Skeletal muscle satellite cell (primary cell): ENCODE measurements around the gene PDE6G.

Source experiments
- H3K27me3 ChIP-seq: 2 replicates; pipeline ENCODE4 v1.7.0; 2013; ENCODE audit warnings: low read length; ENCODE audit not compliant: control insufficient read depth, insufficient read depth
- H3K36me3 ChIP-seq: 2 replicates; pipeline ENCODE4 v1.7.0; 2013; ENCODE audit warnings: mild to moderate bottlenecking, control low read depth, low read length; ENCODE audit not compliant: insufficient read depth
- H3K4me1 ChIP-seq: 2 replicates; pipeline ENCODE4 v1.7.0; 2013; ENCODE audit warnings: low read length; ENCODE audit not compliant: control insufficient read depth, insufficient read depth
- H3K4me2 ChIP-seq: 2 replicates; pipeline ENCODE4 v1.7.0; 2013; ENCODE audit warnings: mild to moderate bottlenecking, low read length
- H3K4me3 ChIP-seq: 2 replicates; pipeline ENCODE4 v1.7.0; 2013; ENCODE audit warnings: low read length
- H3K9ac ChIP-seq: 2 replicates; pipeline ENCODE4 v1.7.0; 2013; ENCODE audit warnings: mild to moderate bottlenecking, low read depth, low read length, moderate library complexity
- H3K9me3 ChIP-seq: replicated peaks from 2 replicates; pipeline ENCODE4 v1.7.0; 2013; ENCODE audit warnings: mild to moderate bottlenecking, control low read depth, low read length

PDE6G gene

DNA sequence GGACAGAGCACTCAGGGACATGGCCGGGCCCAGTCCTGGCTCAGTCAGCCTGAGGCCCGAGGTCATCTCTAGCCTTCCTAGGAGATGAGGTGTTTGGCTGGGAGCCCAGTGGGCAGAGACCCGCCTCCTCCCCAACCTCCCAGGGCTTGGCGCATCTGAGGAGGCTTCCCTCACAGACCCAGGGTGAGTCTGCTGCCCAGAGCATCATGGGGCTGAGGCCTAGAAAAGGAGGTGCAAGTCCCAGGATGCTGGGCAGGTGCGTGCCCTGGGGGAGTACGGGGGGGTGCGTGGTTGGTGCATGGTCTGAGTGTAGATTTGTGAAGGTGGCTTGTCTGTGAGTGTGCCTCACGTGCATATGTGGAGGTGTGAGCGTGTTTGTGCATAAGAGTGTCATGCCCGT, 4.7 kb downstream of the PDE6G start:
- no peaks in the 10 kb centered on the region for H3K36me3 ChIP-seq
- peaks cover 22% of the 10 kb centered on the region for H3K27me3 ChIP-seq
- H3K4me3 ChIP-seq = no peak overlapping the region

GRCh38 chr17:81650951-81651350, 5.4 kb downstream of the PDE6G start:
- peaks cover 9% of the 10 kb centered on the region for H3K4me1 ChIP-seq
- H3K27me3 ChIP-seq = peaks cover 23% of the 10 kb centered on the region
- H3K4me2 ChIP-seq = no peak overlapping the region
- H3K4me3 ChIP-seq = no peak overlapping the region
- H3K9me3 ChIP-seq = no peaks in the 10 kb centered on the region
- no peak overlapping the region for H3K9ac ChIP-seq
- no peaks in the 10 kb centered on the region for H3K36me3 ChIP-seq

More for the DNA sequence above, 4.7 kb downstream of the PDE6G start:
- H3K4me2 ChIP-seq = no peak overlapping the region
- H3K9me3 ChIP-seq = no peaks in the 10 kb centered on the region
- H3K9ac ChIP-seq = no peak overlapping the region
- H3K4me1 ChIP-seq = peaks cover 9% of the 10 kb centered on the region

GRCh38 chr17:81648707-81649085, 7.6 kb downstream of the PDE6G start:
- Histone ChIP-seq H3K9ac (no peak overlapping the region), H3K27me3 (peaks cover 23% of the 10 kb centered on the region), H3K4me1 (peaks cover 9% of the 10 kb centered on the region), H3K36me3 (no peaks in the 10 kb centered on the region), H3K4me2 (no peak overlapping the region), H3K4me3 (no peak overlapping the region), H3K9me3 (no peaks in the 10 kb centered on the region)

DNA sequence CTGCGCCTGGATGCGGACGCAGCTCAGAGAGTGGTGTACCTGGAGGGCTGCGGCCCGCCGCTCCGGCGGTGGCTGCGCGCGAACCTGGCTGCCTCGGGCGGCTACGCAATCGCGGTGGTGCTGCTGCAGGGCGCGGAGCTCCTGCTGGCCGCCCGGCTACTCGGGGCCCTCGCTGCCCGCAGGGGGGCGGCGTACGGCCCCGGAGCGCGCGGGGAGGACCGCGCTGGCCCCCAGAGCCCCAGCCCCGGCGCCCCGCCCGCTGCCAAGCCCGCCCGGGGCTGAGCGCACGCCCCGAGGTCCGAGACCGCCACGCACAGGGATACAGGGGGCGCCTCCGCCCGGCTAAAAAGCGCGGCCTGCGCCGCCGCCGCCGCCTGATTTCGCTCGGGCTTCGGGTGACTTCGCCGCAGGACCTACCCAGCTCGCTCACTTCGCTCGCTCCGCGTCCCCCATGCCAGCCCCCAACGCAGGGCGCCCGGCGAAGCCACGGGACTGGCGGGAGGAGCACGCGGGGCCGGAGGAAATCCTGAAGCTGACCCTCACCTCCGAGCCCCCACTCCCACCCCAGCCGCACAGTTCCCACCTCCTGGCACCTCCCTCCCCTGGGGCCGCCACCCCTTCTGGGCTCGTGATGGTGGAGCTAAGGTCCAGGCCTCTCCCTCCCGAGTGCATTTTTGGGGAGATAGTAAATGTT, 8.2 kb downstream of the PDE6G start:
- Histone ChIP-seq H3K27me3 (peaks cover 23% of the 10 kb centered on the region), H3K4me2 (peak overlapping the region; percentile 29), H3K9ac (no peak overlapping the region), H3K4me3 (no peak overlapping the region), H3K36me3 (no peaks in the 10 kb centered on the region), H3K4me1 (peaks cover 9% of the 10 kb centered on the region), H3K9me3 (no peaks in the 10 kb centered on the region)

- Histone ChIP-seq H3K36me3 (no peaks in the 10 kb centered on the region), H3K4me2 (peak overlapping the region; percentile 29), H3K27me3 (peaks cover 23% of the 10 kb centered on the region), H3K9me3 (no peaks in the 10 kb centered on the region), H3K4me1 (peaks cover 9% of the 10 kb centered on the region), H3K9ac (no peak overlapping the region), H3K4me3 (no peak overlapping the region)
Measured at GRCh38 chr17:81647640-81648012, 8.7 kb downstream of the PDE6G start.

DNA sequence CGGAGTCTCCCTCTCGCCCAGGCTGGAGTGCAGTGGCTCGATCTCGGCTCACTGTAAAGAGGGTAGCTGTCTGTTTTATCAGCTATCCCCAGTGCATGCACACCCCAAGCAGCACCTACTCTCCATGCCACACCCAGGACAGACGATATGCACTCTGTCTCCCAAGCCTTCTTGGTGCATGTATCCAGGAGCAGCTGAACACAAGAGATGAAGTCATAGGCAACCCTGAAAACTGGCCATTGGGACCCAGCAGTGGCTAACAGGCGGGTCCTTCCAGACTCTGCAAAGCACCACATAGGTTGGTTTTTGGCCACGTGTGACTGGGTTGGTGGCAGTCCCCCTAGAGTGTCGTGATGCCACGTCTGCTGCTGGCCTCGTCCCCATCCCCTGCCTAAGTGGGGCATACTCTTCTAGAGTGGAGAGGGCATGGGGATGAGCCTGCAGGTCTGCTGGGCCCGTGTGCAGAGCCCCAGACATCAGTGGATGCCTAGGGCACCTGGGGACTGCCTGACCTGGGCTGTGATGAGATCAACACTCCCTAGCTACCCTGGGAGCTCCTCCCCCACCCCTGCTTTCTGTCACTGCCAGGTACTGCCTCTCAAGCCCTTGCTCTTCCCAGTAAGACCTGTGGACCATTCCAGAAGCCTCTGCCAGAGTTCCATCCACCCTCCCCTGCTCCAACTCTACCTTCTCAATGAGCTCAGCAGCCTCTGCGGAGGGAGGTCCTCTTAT, 9.3 kb downstream of the PDE6G start:
- no peaks in the 10 kb centered on the region for H3K36me3 ChIP-seq
- H3K27me3 ChIP-seq = peaks cover 23% of the 10 kb centered on the region

GRCh38 chr17:81644976-81645952, 11.1 kb downstream of the PDE6G start:
- no peak overlapping the region for H3K4me3 ChIP-seq
- peaks cover 23% of the 10 kb centered on the region for H3K27me3 ChIP-seq
- H3K36me3 ChIP-seq = no peaks in the 10 kb centered on the region
- H3K4me1 ChIP-seq = peaks cover 14% of the 10 kb centered on the region
- H3K9ac ChIP-seq = no peak overlapping the region
- no peak overlapping the region for H3K4me2 ChIP-seq
- H3K9me3 ChIP-seq = no peaks in the 10 kb centered on the region

More for the DNA sequence above, 9.3 kb downstream of the PDE6G start:
- Histone ChIP-seq H3K9ac (no peak overlapping the region), H3K4me1 (peaks cover 15% of the 10 kb centered on the region), H3K9me3 (no peaks in the 10 kb centered on the region), H3K4me3 (no peak overlapping the region), H3K4me2 (no peak overlapping the region)

GRCh38 chr17:81644496-81644895, 11.8 kb downstream of the PDE6G start:
- Histone ChIP-seq H3K36me3 (no peaks in the 10 kb centered on the region), H3K27me3 (peaks cover 23% of the 10 kb centered on the region), H3K9ac (no peak overlapping the region), H3K4me3 (no peak overlapping the region), H3K9me3 (no peaks in the 10 kb centered on the region), H3K4me1 (peaks cover 14% of the 10 kb centered on the region), H3K4me2 (no peak overlapping the region)

DNA sequence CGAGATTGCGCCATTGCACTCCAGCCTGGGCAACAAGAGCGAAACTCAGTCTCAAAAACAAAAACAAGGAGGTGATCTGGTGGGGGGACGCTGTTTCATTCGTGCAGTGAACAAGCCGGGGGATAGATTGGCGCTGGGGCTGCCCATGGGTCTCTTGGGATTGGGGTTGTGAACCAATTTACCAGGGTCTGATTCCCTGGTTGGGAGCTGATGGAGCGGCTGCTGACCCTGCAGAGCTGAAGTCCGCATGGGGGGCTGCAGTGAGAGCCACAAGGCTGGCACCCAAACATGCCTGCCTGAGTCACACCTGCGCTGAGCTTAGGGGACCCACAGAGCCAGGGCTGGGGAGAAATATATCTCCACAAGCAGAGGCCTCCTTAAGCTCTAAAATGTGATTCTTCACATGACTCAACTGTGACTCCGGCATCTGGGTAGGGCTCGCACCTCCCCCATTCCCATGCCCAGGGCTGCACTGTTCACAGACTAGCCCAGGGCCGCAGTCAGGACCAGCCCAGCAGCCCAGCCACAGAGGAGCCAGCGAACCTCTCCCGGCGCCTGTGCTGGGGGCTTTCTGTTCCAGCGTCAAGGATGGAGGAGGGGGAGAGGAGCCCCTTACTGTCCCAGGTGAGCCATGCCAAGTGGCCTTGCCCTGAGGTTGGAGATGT, 14.4 kb downstream of the PDE6G start:
- peak overlapping the region; percentile 69 for H3K4me2 ChIP-seq
- H3K4me3 ChIP-seq = peak overlapping the region; percentile 44
- no peaks in the 10 kb centered on the region for H3K9me3 ChIP-seq
- peak overlapping the region; percentile 75 for H3K9ac ChIP-seq
- no peaks in the 10 kb centered on the region for H3K36me3 ChIP-seq
- H3K27me3 ChIP-seq = peaks cover 4% of the 10 kb centered on the region
- peaks cover 14% of the 10 kb centered on the region for H3K4me1 ChIP-seq

GRCh38 chr17:81640011-81640410, 16.3 kb downstream of the PDE6G start:
- Histone ChIP-seq H3K4me3 (no peak overlapping the region), H3K36me3 (no peaks in the 10 kb centered on the region), H3K27me3 (no peaks in the 10 kb centered on the region), H3K9me3 (no peaks in the 10 kb centered on the region), H3K9ac (no peak overlapping the region), H3K4me1 (peaks cover 19% of the 10 kb centered on the region), H3K4me2 (no peak overlapping the region)

DNA sequence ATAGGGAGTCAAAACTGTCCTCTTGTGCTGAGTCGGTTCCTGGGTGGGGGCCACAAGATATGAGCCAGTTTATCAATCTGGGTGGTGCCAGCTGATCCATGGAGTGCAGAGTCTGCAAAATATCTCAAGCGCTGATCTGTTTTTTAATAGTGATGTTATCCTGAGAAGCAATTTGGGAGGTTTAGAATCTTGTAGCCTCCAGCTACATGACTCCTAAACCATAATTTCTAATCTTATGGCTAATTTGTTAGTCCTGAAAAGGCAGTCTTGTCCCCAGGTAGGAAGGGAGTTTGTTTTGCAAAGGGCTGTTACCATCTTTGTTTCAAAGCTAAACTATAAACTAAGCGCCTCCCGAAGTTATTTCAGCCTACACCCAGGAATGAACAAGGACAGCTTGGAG, 17.7 kb downstream of the PDE6G start:
- no peaks in the 10 kb centered on the region for H3K9me3 ChIP-seq
- no peaks in the 10 kb centered on the region for H3K27me3 ChIP-seq
- H3K4me2 ChIP-seq = no peak overlapping the region
- no peak overlapping the region for H3K4me3 ChIP-seq
- peaks cover 19% of the 10 kb centered on the region for H3K4me1 ChIP-seq
- no peaks in the 10 kb centered on the region for H3K36me3 ChIP-seq
- no peak overlapping the region for H3K9ac ChIP-seq
